GM12872 (cell line): ENCODE results near the gene HCN3.

Experiments
- CTCF ChIP-seq: IDR thresholded peaks from 3 replicates; pipeline ENCODE4 v1.5.1; 2011; ENCODE audit warnings: low read depth, mild to moderate bottlenecking, low read length, moderate library complexity; ENCODE audit not compliant: insufficient read depth

The HCN3 gene

GRCh38 chr1:155324037-155324716 lies 46.9 kb downstream of the HCN3 start:
- no peak for TF ChIP-seq CTCF

- TF ChIP-seq CTCF = peak; percentile 40
Measured at GRCh38 chr1:155324717-155325602, 47.7 kb downstream of the HCN3 start.

GRCh38 chr1:155325603-155325893 lies 48.3 kb downstream of the HCN3 start:
- no peak for TF ChIP-seq CTCF

GRCh38 chr1:155326020-155326526 lies 48.8 kb downstream of the HCN3 start:
- no peak for TF ChIP-seq CTCF

- TF ChIP-seq CTCF = no peak
Measured at GRCh38 chr1:155326631-155327037, 49.4 kb downstream of the HCN3 start.

GRCh38 chr1:155327981-155328380 lies 50.7 kb downstream of the HCN3 start:
- TF ChIP-seq CTCF = no peak

- TF ChIP-seq CTCF = no peak
Measured at GRCh38 chr1:155329980-155330598, 52.8 kb downstream of the HCN3 start.
